Muscle layer of duodenum (tissue), 2 donors: ENCODE results near the gene CYBB.

Source experiments
- H3K27ac ChIP-seq: one replicate; pipeline ENCODE4 v1.7.0; 2013; ENCODE audit warnings: mild to moderate bottlenecking, low read length
- H3K27me3 ChIP-seq: one replicate; pipeline ENCODE4 v1.7.0; 2013; ENCODE audit warnings: low read depth, mild to moderate bottlenecking, control low read depth, low read length
- H3K36me3 ChIP-seq, 2 donors: one replicate each; pipeline ENCODE4 v1.7.0; 2013; ENCODE audit warnings: low read length in 2 of 2, control low read depth in 1 of 2, mild to moderate bottlenecking in 1 of 2; ENCODE audit not compliant: insufficient read depth in 2 of 2, control insufficient read depth in 1 of 2
- H3K4me1 ChIP-seq, 2 donors: one replicate each; pipeline ENCODE4 v1.7.0; 2013; ENCODE audit warnings: low read length in 2 of 2, mild to moderate bottlenecking in 2 of 2, control low read depth in 1 of 2, moderate library complexity in 1 of 2; ENCODE audit not compliant: insufficient read depth in 2 of 2, control insufficient read depth in 1 of 2
- H3K4me3 ChIP-seq, 2 donors: one replicate each; pipeline ENCODE4 v1.7.0; 2013; ENCODE audit warnings: low read length in 2 of 2, low read depth in 1 of 2, mild to moderate bottlenecking in 1 of 2
- H3K9me3 ChIP-seq, 2 donors: one replicate each; pipeline ENCODE4 v1.7.0; 2013; ENCODE audit warnings: low read length in 2 of 2, control low read depth in 1 of 2, mild to moderate bottlenecking in 1 of 2; ENCODE audit not compliant: control insufficient read depth in 1 of 2
- donor health status: healthy.

The CYBB gene

DNA sequence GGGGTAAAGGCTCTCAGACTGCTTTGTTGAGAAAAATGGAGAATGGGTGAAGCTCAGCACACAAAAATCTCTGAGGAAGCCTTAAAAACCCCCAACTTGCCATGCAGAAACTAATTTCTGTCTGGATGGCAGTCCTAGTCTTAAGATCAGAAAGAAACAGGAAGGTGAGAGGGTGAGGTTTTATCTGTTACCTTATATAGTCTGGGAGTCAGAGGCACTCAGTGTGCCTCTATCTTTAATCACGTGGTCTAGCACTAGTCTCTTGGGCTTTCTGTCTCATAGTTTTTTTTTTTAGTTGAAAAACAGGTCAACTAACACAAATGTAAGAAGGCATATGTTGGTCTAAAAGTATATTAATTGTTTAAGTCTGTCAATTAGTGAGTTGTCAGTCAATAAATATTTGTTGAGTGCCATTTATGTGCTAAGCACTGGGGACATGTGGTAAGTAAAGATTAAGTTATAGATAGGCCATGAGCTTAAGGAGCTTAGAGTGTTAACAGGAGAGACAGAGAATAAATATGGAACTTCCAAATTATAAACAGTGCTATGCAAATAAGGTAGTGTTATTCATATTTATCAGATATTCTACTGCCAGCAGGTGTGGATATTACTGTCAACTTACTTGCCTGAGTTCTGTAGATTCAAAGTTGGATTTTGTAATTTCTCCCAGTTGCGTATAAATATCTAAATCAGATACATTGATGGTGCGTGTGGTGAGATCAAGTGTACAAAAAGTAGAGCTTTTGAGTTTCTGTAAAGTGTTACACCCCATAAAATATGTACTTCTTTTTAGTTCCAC is 7.0 kb downstream of the CYBB start:
- Histone ChIP-seq H3K4me3 (no peak overlapping the region), H3K36me3 (no peaks in the 10 kb centered on the region), H3K4me1 (no peaks in the 10 kb centered on the region), H3K27ac (no peak overlapping the region), H3K27me3 (no peaks in the 10 kb centered on the region), H3K9me3 (no peaks in the 10 kb centered on the region)

- Histone ChIP-seq H3K27me3 (no peaks in the 10 kb centered on the region), H3K27ac (no peak overlapping the region), H3K36me3 (no peaks in the 10 kb centered on the region), H3K9me3 (no peaks in the 10 kb centered on the region), H3K4me1 (no peaks in the 10 kb centered on the region), H3K4me3 (no peak overlapping the region)
Measured at GRCh38 chrX:37787423-37787869, 7.6 kb downstream of the CYBB start.

DNA sequence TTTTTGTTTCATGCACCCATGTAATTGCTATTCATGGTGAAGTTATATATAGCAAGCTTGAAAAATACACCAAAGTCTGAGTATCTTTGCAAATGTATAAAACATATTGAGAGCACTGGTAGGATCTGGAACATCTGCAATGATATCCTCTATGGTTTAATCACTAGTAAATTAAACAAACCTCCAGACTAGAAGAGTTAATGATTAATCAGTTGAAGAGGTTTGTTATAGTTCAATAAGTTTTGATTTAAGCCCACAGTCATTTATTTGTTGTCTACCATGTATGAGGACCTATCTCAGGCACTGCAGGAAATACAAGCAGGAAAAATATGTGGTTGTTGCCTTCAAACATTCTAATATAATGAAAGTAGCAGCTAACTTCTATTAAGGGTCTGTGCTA is 16.5 kb downstream of the CYBB start:
- Histone ChIP-seq H3K4me1 (no peaks in the 10 kb centered on the region), H3K36me3 (no peaks in the 10 kb centered on the region)

GRCh38 chrX:37796805-37797204 is 16.9 kb downstream of the CYBB start:
- H3K27ac ChIP-seq = no peak overlapping the region
- no peaks in the 10 kb centered on the region for H3K4me1 ChIP-seq
- no peaks in the 10 kb centered on the region for H3K27me3 ChIP-seq
- no peaks in the 10 kb centered on the region for H3K9me3 ChIP-seq
- H3K4me3 ChIP-seq = no peak overlapping the region
- H3K36me3 ChIP-seq = no peaks in the 10 kb centered on the region

More for the DNA sequence above, 16.5 kb downstream of the CYBB start:
- H3K9me3 ChIP-seq = no peaks in the 10 kb centered on the region
- H3K27ac ChIP-seq = no peak overlapping the region
- H3K4me3 ChIP-seq = no peak overlapping the region
- no peaks in the 10 kb centered on the region for H3K27me3 ChIP-seq

- Histone ChIP-seq H3K9me3 (no peaks in the 10 kb centered on the region), H3K4me1 (no peaks in the 10 kb centered on the region), H3K27me3 (no peaks in the 10 kb centered on the region), H3K4me3 (no peak overlapping the region), H3K27ac (no peak overlapping the region), H3K36me3 (no peaks in the 10 kb centered on the region)
Measured at GRCh38 chrX:37799936-37800335, 20.1 kb downstream of the CYBB start.

DNA sequence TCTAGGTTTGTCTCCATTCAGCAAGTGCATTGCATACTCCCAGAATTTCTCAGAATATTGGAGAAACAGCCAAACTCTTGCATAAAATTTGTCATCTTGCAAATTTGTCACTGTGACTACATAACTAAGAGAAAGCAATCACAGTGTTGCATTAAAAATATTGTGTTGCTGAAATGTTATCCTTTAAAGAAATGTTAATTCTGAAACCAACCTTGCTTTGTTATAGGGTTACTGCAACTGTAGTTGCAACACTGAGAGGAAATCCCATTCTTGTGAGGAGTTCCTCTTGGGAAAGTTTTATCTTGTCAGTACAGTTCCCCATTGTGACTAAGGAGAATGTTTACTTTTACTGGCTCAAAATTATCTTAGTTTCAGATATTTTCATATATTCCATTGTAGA is 20.9 kb downstream of the CYBB start:
- Histone ChIP-seq H3K4me3 (no peak overlapping the region), H3K27me3 (no peaks in the 10 kb centered on the region), H3K9me3 (no peaks in the 10 kb centered on the region), H3K4me1 (no peaks in the 10 kb centered on the region), H3K27ac (no peak overlapping the region), H3K36me3 (no peaks in the 10 kb centered on the region)

- Histone ChIP-seq H3K4me1 (no peaks in the 10 kb centered on the region), H3K9me3 (no peaks in the 10 kb centered on the region), H3K27me3 (no peaks in the 10 kb centered on the region), H3K27ac (no peak overlapping the region), H3K4me3 (no peak overlapping the region), H3K36me3 (no peaks in the 10 kb centered on the region)
Measured at GRCh38 chrX:37802028-37802427, 22.2 kb downstream of the CYBB start.

- H3K36me3 ChIP-seq = no peaks in the 10 kb centered on the region
- H3K9me3 ChIP-seq = no peaks in the 10 kb centered on the region
- H3K27ac ChIP-seq = no peak overlapping the region
- H3K27me3 ChIP-seq = no peaks in the 10 kb centered on the region
- no peaks in the 10 kb centered on the region for H3K4me1 ChIP-seq
- no peak overlapping the region for H3K4me3 ChIP-seq
Measured at GRCh38 chrX:37803057-37803456, 23.2 kb downstream of the CYBB start.

- Histone ChIP-seq H3K36me3 (no peaks in the 10 kb centered on the region), H3K27ac (no peak overlapping the region)
Measured at GRCh38 chrX:37809970-37810369, 30.1 kb downstream of the CYBB start.

DNA sequence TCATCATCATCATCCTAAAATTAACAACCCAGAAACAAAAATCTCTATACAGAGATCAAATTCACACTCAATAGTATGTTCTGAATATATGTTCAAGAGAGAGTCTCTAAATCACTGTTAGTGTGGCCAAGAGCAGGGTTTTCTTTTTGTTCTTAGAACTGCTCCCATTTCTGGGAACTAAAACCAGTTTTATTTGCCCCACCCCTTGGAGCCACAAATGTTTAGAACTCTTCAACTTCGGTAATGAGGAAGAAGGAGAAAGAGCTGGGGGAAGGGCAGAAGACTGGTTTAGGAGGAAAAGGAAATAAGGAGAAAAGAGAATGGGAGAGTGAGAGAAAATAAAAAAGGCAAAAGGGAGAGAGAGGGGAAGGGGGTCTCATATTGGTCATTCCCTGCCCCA is 32.3 kb downstream of the CYBB start:
- H3K36me3 ChIP-seq = no peaks in the 10 kb centered on the region
- H3K9me3 ChIP-seq = no peaks in the 10 kb centered on the region
- no peaks in the 10 kb centered on the region for H3K27me3 ChIP-seq
- no peak overlapping the region for H3K4me3 ChIP-seq
- no peak overlapping the region for H3K27ac ChIP-seq
- H3K4me1 ChIP-seq = no peaks in the 10 kb centered on the region

More at GRCh38 chrX:37809970-37810369, 30.1 kb downstream of the CYBB start:
- Histone ChIP-seq H3K4me1 (no peaks in the 10 kb centered on the region), H3K27me3 (no peaks in the 10 kb centered on the region), H3K4me3 (no peak overlapping the region), H3K9me3 (no peaks in the 10 kb centered on the region)

DNA sequence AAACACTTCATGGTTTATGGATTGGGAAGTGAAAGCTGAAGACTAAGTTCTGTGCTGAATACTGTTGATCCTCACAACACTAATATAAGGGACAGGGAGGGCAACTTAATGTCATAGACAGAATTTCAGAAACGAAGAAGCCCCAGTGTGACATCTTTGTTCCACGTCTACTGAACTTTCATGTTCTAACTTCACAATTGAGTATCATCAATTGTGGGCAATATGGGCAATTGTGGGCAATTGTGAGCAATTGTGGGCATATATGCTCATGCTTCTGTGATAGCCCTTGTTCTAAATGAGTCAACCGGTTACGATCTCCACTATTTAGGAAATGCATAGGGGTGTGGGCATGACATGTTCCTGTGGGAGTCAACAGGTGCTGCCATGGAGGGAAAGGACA is 33.7 kb downstream of the CYBB start:
- Histone ChIP-seq H3K4me3 (no peak overlapping the region), H3K4me1 (no peaks in the 10 kb centered on the region), H3K36me3 (no peaks in the 10 kb centered on the region), H3K27me3 (no peaks in the 10 kb centered on the region), H3K27ac (no peak overlapping the region), H3K9me3 (no peaks in the 10 kb centered on the region)

DNA sequence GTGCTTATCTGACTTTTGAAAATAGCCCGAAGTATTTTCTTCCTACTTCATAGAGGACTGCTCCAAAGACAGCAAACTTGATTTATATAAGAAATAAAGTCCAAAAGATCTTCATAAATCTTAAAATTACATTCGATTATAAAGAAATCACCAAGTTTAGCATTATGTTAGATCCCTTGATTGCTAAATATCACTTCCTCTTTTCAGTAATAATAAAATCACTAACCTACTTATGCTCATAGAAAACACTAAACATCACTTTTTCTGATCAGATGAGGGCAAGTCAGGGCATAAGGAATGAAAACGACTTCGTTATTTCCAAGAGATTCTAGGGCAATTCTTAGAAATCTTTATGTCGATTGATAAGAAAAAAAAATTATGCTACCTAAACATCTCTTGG is 35.5 kb downstream of the CYBB start:
- Histone ChIP-seq H3K27ac (no peak overlapping the region), H3K4me3 (no peak overlapping the region)

More for the DNA sequence above, 35.5 kb downstream of the CYBB start:
- no peaks in the 10 kb centered on the region for H3K27me3 ChIP-seq
- H3K4me1 ChIP-seq = no peaks in the 10 kb centered on the region
- no peaks in the 10 kb centered on the region for H3K9me3 ChIP-seq
- H3K36me3 ChIP-seq = no peaks in the 10 kb centered on the region
